GM10266 (cell line): ENCODE measurements around the gene ADAMTSL5.

Experiments
- DNase-seq: peaks from one replicate; pipeline ENCODE4 v3.0.0; 2012; ENCODE audit errors: extremely low spot score
- CTCF ChIP-seq: IDR thresholded peaks from 2 replicates; pipeline ENCODE4 v1.5.1; 2012; ENCODE audit warnings: mild to moderate bottlenecking, low read depth; ENCODE audit not compliant: control insufficient read depth, insufficient read depth; ENCODE audit errors: missing control alignments

Gene ADAMTSL5

GRCh38 chr19:1491114-1491848 lies 21.5 kb downstream of the ADAMTSL5 start, which contains the start of gene REEP6:
REEP6 (plus strand) TSS chr19:1491181; CDS start chr19:1491270, 89 bp downstream.
- no peak for DNase-seq
- no peak for TF ChIP-seq CTCF

- DNase-seq = peak; percentile 99
- no peak for TF ChIP-seq CTCF
Observed at GRCh38 chr19:1490311-1491113, 22.3 kb downstream of the ADAMTSL5 start, which contains the start of gene PCSK4. PCSK4 (minus strand) TSS chr19:1490350; CDS start chr19:1490346, 4 bp downstream.

- no peak for TF ChIP-seq CTCF
- DNase-seq = no peak
Observed at GRCh38 chr19:1489463-1490310, 23.1 kb downstream of the ADAMTSL5 start.

GRCh38 chr19:1488282-1488601 lies 24.6 kb downstream of the ADAMTSL5 start:
- no peak for DNase-seq
- no peak for TF ChIP-seq CTCF

GRCh38 chr19:1487576-1488281 lies 25.1 kb downstream of the ADAMTSL5 start:
- no peak for DNase-seq
- TF ChIP-seq CTCF = no peak

- no peak for TF ChIP-seq CTCF
- DNase-seq = no peak
Observed at GRCh38 chr19:1486720-1487575, 25.9 kb downstream of the ADAMTSL5 start.
